ENCODE measurements around the gene PTPRK. TPM values are rescaled to one million over a fixed set of nuclear protein-coding genes. Genes with fewer than 3 reads are reported as not detected.

The PTPRK gene
- total and polyA plus RNA-seq, 2 of the 13 experiments (the other 11 are each of a cell fraction or from before 2014, with no cell fraction given), result 43.6 to 98.3 TPM

GRCh38 chr6:127946388-127946787, 574.0 kb downstream of the PTPRK start (continued):
- TF ChIP-seq, protein P1, sequence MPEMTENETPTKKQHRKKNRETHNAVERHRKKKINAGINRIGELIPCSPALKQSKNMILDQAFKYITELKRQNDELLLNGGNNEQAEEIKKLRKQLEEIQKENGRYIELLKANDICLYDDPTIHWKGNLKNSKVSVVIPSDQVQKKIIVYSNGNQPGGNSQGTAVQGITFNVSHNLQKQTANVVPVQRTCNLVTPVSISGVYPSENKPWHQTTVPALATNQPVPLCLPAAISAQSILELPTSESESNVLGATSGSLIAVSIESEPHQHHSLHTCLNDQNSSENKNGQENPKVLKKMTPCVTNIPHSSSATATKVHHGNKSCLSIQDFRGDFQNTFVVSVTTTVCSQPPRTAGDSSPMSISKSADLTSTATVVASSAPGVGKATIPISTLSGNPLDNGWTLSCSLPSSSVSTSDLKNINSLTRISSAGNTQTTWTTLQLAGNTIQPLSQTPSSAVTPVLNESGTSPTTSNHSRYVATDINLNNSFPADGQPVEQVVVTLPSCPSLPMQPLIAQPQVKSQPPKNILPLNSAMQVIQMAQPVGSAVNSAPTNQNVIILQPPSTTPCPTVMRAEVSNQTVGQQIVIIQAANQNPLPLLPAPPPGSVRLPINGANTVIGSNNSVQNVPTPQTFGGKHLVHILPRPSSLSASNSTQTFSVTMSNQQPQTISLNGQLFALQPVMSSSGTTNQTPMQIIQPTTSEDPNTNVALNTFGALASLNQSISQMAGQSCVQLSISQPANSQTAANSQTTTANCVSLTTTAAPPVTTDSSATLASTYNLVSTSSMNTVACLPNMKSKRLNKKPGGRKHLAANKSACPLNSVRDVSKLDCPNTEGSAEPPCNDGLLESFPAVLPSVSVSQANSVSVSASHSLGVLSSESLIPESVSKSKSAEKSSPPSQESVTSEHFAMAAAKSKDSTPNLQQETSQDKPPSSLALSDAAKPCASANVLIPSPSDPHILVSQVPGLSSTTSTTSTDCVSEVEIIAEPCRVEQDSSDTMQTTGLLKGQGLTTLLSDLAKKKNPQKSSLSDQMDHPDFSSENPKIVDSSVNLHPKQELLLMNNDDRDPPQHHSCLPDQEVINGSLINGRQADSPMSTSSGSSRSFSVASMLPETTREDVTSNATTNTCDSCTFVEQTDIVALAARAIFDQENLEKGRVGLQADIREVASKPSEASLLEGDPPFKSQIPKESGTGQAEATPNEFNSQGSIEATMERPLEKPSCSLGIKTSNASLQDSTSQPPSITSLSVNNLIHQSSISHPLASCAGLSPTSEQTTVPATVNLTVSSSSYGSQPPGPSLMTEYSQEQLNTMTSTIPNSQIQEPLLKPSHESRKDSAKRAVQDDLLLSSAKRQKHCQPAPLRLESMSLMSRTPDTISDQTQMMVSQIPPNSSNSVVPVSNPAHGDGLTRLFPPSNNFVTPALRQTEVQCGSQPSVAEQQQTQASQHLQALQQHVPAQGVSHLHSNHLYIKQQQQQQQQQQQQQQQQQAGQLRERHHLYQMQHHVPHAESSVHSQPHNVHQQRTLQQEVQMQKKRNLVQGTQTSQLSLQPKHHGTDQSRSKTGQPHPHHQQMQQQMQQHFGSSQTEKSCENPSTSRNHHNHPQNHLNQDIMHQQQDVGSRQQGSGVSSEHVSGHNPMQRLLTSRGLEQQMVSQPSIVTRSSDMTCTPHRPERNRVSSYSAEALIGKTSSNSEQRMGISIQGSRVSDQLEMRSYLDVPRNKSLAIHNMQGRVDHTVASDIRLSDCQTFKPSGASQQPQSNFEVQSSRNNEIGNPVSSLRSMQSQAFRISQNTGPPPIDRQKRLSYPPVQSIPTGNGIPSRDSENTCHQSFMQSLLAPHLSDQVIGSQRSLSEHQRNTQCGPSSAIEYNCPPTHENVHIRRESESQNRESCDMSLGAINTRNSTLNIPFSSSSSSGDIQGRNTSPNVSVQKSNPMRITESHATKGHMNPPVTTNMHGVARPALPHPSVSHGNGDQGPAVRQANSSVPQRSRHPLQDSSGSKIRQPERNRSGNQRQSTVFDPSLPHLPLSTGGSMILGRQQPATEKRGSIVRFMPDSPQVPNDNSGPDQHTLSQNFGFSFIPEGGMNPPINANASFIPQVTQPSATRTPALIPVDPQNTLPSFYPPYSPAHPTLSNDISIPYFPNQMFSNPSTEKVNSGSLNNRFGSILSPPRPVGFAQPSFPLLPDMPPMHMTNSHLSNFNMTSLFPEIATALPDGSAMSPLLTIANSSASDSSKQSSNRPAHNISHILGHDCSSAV (CRISPR knock-in tag; IDR thresholded peaks at IDR 0.05; ENCODE audit: borderline replicate concordance), result no peak
- TF ChIP-seq FOXM1 (CRISPR knock-in tag; IDR thresholded peaks at IDR 0.05) (no peak), ZNF496 (CRISPR knock-in tag; IDR thresholded peaks at IDR 0.05; ENCODE audit: insufficient replicate concordance) (no peak), MIER2 (CRISPR knock-in tag; IDR thresholded peaks at IDR 0.05) (no peak), NFYC (CRISPR knock-in tag; IDR thresholded peaks at IDR 0.05) (no peak), SSRP1 (CRISPR knock-in tag; IDR thresholded peaks at IDR 0.05) (no peak)

Measured in HepG2 (cell line).